GM10248 (cell line): ENCODE results near the gene LDLRAD3.

ENCODE experiments used
- CTCF ChIA-PET: fragments of 300-600 bp; sonication (Branson Sonifier 250); formaldehyde crosslinking; extraction: SDS; loops from one replicate; lab custom pipeline; 2021; ENCODE audit warnings: antibody characterized with exemption; lab: Yijun Ruan, JAX
- POLR2A ChIA-PET: fragments of 350-650 bp; sonication (Branson Sonifier 250); formaldehyde crosslinking; extraction: SDS; loops from one replicate; lab custom pipeline; 2020; ENCODE audit warnings: antibody characterized with exemption; lab: Yijun Ruan, JAX
- DNase-seq: peaks from one replicate; pipeline ENCODE4 v3.0.0; 2012; ENCODE audit errors: extremely low spot score
- CTCF ChIP-seq: IDR thresholded peaks from 2 replicates; pipeline ENCODE4 v1.5.1; 2012; ENCODE audit warnings: mild to moderate bottlenecking, low read depth; ENCODE audit errors: extremely low read depth, missing control alignments, control extremely low read depth

The LDLRAD3 gene

DNA sequence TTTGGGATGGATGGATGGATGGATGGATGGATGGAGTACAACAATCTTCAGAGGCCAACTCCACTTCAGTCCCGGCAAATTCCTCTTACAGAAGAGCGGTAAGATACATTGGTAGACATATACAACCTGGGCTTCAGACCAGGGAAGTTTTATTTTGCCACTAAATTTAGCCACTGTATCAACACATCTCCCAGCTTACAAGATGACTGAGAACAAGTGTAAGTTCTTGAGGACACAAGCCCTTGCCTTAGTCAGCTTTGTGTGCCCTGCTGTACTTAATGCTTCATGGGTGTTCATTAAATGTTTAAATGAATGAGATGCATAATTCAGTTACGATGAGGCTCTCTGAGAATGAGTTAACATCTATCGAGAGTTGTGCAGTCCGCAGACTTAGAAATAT lies 217.7 kb downstream of the LDLRAD3 start:
- POLR2A ChIA-PET = no interaction called here
- DNase-seq = no peak
- CTCF ChIA-PET = interaction anchor here (1.5 kb wide), 1 partner anchor 20 kb away, joined by 7 read pairs; no protein-coding TSS in a partner anchor
- TF ChIP-seq CTCF = no peak

- CTCF ChIA-PET = interaction anchor here (1.3 to 1.5 kb wide), 2 partner anchors 19 to 46 kb away, joined by 3 to 7 read pairs; no protein-coding TSS in a partner anchor
- DNase-seq = no peak
- POLR2A ChIA-PET = no interaction called here
- TF ChIP-seq CTCF = no peak
These were observed 218.4 kb downstream of the LDLRAD3 start for GRCh38 chr11:36162006-36162882.

DNA sequence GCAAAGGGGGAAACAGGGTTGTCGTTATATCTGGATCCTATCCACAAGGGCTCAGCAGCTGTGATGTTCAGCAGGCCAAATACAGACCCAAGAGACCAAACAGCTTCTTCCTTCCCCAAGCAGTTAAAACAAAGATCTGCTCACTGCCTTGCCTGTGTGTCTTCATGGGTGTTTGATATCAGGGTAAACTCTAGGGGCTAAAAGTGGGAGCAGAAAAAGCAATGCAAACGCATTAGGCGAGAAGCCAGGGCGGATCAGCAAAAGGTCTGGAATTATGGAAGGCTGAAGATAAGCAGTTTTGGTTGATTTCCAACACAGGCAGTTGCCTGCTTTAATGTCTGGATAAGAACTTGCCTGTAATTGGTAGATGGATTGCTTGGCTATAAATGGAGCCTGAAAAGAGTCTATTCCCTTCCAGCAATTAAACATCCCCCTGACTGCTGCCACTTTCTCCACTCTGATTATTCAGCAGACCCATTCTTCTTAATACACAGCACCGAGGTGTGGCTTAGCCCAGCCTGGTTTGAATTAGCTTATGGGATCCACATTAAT lies 219.1 kb downstream of the LDLRAD3 start:
- no peak for TF ChIP-seq CTCF
- no peak for DNase-seq
- CTCF ChIA-PET = interaction anchor here (1.3 to 1.5 kb wide), 3 partner anchors 8 to 47 kb away, joined by 3 to 7 read pairs (median 5); no protein-coding TSS in a partner anchor
- POLR2A ChIA-PET = no interaction called here

DNA sequence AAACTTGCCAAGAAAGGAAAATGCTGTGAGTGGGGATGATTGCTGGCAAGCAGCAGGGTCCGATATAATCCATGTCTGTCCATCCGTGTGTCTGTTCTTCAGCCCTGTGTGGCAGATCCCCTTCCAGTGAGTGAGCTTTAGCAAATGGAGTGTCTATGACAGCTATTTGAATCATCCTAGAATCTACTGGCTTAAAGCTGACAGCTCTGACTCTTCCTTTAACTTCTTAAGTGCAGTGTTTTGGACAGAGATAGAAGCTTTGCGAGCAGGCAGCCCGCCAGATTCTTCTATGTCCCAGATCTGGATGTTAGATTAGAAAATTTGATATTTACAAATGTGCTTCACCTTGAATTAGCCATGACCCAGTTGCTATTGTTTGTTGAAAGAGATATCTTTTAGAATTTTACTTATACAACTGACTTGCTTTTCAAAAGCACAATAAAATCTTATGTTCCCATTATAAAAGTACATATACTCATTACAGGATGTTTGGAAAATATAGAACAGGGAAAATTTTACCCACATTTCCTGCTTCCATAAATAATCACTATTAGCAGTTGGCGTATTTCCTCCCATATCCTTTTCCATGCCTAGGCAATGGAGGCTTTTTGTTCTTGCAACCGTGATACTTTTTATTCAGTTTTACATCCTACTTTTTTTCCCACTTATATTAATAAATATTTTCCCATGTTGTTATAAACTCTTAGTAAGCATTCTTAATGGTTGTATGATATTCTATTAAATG lies 220.8 kb downstream of the LDLRAD3 start:
- no peak for DNase-seq
- CTCF ChIA-PET = interaction anchor here (0.8 to 1.4 kb wide), 3 partner anchors 10 to 80 kb away, joined by 3 to 5 read pairs (median 4); no protein-coding TSS in a partner anchor
- POLR2A ChIA-PET = no interaction called here
- no peak for TF ChIP-seq CTCF

DNA sequence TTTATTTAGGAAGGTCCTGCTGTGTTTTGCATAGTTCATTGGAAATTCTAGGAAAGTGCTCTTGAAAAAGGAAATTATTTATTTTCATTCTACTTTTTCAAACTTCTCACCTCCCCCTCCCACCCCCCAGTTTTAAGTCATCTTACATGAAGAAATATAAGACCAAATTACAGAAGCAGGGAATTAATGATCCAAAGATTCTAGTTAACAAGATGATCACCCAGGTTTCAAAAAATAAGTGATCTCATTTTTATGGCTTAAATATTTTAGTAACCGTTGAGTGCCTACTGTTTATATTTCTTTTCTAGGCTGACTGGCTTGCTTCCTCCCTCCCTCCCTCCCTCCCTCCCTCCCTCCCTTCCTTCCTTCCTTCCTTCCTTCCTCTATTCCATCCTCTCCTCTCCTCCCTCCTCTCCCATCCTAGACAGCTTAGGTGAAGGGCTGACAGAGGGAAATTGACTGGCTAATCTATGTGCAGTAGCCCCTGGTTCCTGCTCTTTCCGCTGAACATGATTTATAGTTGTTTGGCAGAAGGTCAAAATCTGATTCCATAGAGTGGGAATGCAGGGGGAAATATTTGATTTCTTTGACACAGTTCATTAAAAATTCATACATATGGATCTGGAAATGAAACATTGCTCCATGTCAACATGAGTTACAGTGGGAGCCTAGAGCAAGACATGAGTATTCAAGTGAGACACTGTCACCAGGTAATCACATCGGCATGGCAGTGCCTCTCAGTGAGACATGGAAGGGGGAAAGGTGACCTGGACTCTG lies 221.9 kb downstream of the LDLRAD3 start:
- CTCF ChIA-PET = no interaction called here
- POLR2A ChIA-PET = no interaction called here
- TF ChIP-seq CTCF = no peak
- DNase-seq = no peak
